Measurements from ENCODE around the gene YTHDC1. TPM values are rescaled to one million over a fixed set of nuclear protein-coding genes. Genes with fewer than 3 reads are reported as not detected.

Gene YTHDC1
- total RNA-seq, 3 donors from 2014 or later (not counting 1 experiment from before 2014, with no cell fraction given): 225 to 320 (median 270) TPM

DNA sequence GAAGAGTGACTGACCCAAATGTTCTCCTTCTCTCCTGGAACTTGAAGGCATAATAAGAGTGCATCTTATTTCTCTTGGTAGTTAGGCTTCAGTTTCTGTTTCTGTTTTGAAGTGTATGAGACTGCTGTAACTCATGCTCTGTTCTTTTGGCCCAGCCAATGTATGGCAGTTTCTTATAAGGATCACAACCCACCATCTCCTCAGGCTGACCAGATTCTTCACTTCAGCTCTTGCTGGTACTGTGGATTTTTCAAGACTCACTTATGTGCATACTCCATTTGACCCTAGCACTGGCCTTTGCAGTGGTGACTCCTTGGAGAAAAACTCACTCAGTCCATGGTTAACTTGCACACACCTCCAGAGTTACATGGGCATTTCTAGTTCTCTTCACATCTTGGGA is 9.6 kb upstream of the YTHDC1 start:
- H3K27ac Mint-ChIP-seq: peak overlapping the region in 1 of 2 donors; percentile 20
- no peaks in the 10 kb centered on the region for H3K9me3 ChIP-seq (ENCODE audit: control insufficient read depth, insufficient read depth, low read length)
- H3K4me3 ChIP-seq (ENCODE audit: low read length): no peak overlapping the region

DNA sequence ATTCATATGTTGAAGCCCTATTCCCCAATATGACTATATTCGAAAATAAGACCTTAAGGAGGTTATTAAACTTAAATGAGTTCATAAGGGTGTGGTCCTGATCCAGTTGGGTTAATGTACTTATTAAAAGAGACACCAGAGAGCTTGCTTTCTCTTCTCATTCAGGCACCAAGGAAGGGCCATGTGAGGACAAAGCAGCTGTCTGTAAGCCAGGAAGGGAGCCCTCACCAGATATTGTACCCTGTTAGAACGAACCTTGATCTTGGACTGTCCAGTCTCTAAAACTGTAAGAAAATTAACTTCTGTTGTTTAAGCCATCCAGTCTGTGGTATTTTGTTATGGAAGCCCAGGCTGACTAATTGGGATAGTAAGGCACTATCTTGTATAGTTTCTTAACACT is 9.1 kb upstream of the YTHDC1 start:
- no peak for ATAC-seq
- Mint-ChIP-seq H3K27me3 (ENCODE audit: low read depth in 2 of 2) (peaks cover 5 to 22% of the 10 kb centered on the region in 2 donors), H3K4me3 (no peak overlapping the region), H3K27ac (peak overlapping the region in 1 of 2 donors; percentile 20), H3K9me3 (no peaks in the 10 kb centered on the region), H3K4me1 (peaks cover 0 to 6% of the 10 kb centered on the region in 2 donors), H3K36me3 (no peaks in the 10 kb centered on the region)
- H3K9me3 ChIP-seq (ENCODE audit: control insufficient read depth, insufficient read depth, low read length): no peaks in the 10 kb centered on the region
- no peaks in the 10 kb centered on the region for H3K4me1 ChIP-seq (ENCODE audit: control insufficient read depth, insufficient read depth, low read length)
- DNase-seq: no peak
- no peaks in the 10 kb centered on the region for H3K36me3 ChIP-seq (ENCODE audit: control insufficient read depth, insufficient read depth, low read length)
- intact Hi-C loops (cut with micrococcal nuclease): no loop called here
- H3K27me3 ChIP-seq (ENCODE audit: control insufficient read depth, insufficient read depth, low read length): no peaks in the 10 kb centered on the region
- TF ChIP-seq, protein P1, sequence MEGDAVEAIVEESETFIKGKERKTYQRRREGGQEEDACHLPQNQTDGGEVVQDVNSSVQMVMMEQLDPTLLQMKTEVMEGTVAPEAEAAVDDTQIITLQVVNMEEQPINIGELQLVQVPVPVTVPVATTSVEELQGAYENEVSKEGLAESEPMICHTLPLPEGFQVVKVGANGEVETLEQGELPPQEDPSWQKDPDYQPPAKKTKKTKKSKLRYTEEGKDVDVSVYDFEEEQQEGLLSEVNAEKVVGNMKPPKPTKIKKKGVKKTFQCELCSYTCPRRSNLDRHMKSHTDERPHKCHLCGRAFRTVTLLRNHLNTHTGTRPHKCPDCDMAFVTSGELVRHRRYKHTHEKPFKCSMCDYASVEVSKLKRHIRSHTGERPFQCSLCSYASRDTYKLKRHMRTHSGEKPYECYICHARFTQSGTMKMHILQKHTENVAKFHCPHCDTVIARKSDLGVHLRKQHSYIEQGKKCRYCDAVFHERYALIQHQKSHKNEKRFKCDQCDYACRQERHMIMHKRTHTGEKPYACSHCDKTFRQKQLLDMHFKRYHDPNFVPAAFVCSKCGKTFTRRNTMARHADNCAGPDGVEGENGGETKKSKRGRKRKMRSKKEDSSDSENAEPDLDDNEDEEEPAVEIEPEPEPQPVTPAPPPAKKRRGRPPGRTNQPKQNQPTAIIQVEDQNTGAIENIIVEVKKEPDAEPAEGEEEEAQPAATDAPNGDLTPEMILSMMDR (IDR thresholded peaks at IDR 0.05): no peak
- no peak overlapping the region for H3K4me3 ChIP-seq (ENCODE audit: low read length)
- WGBS (ENCODE audit: insufficient coverage): 73% methylated on average over 1 of the region's 2 CpGs
- H3K27ac ChIP-seq (ENCODE audit: low read length): no peak overlapping the region

More for the DNA sequence above, 9.6 kb upstream of the YTHDC1 start:
- peak in 2 of 3 donors; percentile 57 to 66 for ATAC-seq
- TF ChIP-seq, protein P1 (IDR thresholded peaks at IDR 0.05): no peak
- no peak for DNase-seq
- peaks cover 5 to 23% of the 10 kb centered on the region in 2 donors for H3K27me3 Mint-ChIP-seq (ENCODE audit: low read depth in 2 of 2)
- H3K27ac ChIP-seq (ENCODE audit: low read length): no peak overlapping the region
- no peaks in the 10 kb centered on the region for H3K36me3 ChIP-seq (ENCODE audit: control insufficient read depth, insufficient read depth, low read length)
- intact Hi-C loops (cut with micrococcal nuclease): no loop called here
- no peaks in the 10 kb centered on the region for H3K27me3 ChIP-seq (ENCODE audit: control insufficient read depth, insufficient read depth, low read length)
- H3K36me3 Mint-ChIP-seq: no peaks in the 10 kb centered on the region
- no peak overlapping the region for H3K4me3 Mint-ChIP-seq
- H3K4me1 ChIP-seq (ENCODE audit: control insufficient read depth, insufficient read depth, low read length): no peaks in the 10 kb centered on the region
- H3K9me3 Mint-ChIP-seq: no peaks in the 10 kb centered on the region
- peaks cover 0 to 6% of the 10 kb centered on the region in 2 donors for H3K4me1 Mint-ChIP-seq

DNA sequence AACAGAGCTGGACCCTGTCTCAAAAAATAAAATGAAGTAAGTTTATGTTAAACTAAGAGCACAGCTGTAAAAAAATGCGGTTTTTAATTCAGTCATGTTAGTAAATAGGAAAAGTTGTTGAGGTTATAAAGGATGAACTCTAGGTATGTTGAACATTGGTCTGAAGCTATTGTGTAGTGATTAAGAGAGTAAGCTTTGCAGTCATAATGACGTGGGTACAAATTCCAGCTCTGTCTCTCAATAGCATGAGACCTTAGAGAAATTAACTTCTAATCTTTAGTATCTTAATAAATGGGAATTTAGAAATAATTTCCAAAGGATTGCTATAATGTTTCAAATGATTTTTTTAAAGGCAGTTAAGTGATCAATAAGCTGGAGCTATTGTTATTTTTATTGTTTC is 2.9 kb upstream of the YTHDC1 start:
- no peaks in the 10 kb centered on the region for H3K36me3 Mint-ChIP-seq
- no peak for ATAC-seq
- Histone ChIP-seq H3K36me3 (ENCODE audit: control insufficient read depth, insufficient read depth, low read length) (no peaks in the 10 kb centered on the region), H3K4me3 (ENCODE audit: low read length) (no peak overlapping the region), H3K4me1 (ENCODE audit: control insufficient read depth, insufficient read depth, low read length) (peaks cover 7% of the 10 kb centered on the region), H3K27ac (ENCODE audit: low read length) (no peak overlapping the region), H3K27me3 (ENCODE audit: control insufficient read depth, insufficient read depth, low read length) (no peaks in the 10 kb centered on the region), H3K9me3 (ENCODE audit: control insufficient read depth, insufficient read depth, low read length) (no peaks in the 10 kb centered on the region)
- peaks cover 21 to 23% of the 10 kb centered on the region in 2 donors for H3K4me1 Mint-ChIP-seq
- H3K27me3 Mint-ChIP-seq (ENCODE audit: low read depth in 2 of 2): peaks cover 5 to 29% of the 10 kb centered on the region in 2 donors
- no peak overlapping the region for H3K4me3 Mint-ChIP-seq
- TF ChIP-seq, protein P1 (IDR thresholded peaks at IDR 0.05): no peak
- H3K27ac Mint-ChIP-seq: no peak overlapping the region
- H3K9me3 Mint-ChIP-seq: no peaks in the 10 kb centered on the region
- intact Hi-C loops (cut with micrococcal nuclease): no loop called here
- WGBS (ENCODE audit: insufficient coverage): 94% methylated on average over 1 of the region's 2 CpGs
- no peak for DNase-seq

DNA sequence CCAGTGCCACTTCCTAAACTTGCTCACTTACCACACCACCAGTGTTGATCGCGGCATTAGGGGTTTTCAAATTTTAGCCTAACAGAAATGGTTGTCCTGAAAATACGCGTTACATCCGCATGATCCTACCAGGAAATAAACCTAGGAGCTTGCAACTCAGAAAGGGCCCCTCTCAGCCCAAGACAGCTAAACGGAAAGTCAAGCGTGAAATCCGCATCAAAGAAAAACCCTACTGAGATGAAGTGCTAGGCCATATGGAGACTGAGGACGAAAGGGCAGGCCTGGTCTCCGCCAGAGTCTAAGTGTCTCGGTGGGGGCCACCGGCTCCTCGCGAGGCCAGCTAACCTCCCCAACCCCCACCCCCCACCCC is 626 bp downstream of the YTHDC1 start:
- Histone ChIP-seq H3K27me3 (ENCODE audit: control insufficient read depth, insufficient read depth, low read length) (no peaks in the 10 kb centered on the region), H3K4me1 (ENCODE audit: control insufficient read depth, insufficient read depth, low read length) (peaks cover 17% of the 10 kb centered on the region), H3K4me3 (ENCODE audit: low read length) (peak overlapping the region; percentile 96), H3K27ac (ENCODE audit: low read length) (peak overlapping the region; percentile 99), H3K9me3 (ENCODE audit: control insufficient read depth, insufficient read depth, low read length) (no peaks in the 10 kb centered on the region), H3K36me3 (ENCODE audit: control insufficient read depth, insufficient read depth, low read length) (no peaks in the 10 kb centered on the region)
- H3K9me3 Mint-ChIP-seq: no peaks in the 10 kb centered on the region
- TF ChIP-seq, protein P1 (IDR thresholded peaks at IDR 0.05): no peak
- peak overlapping the region; percentile 97 for H3K4me3 Mint-ChIP-seq
- peaks cover 51 to 58% of the 10 kb centered on the region in 2 donors for H3K4me1 Mint-ChIP-seq
- H3K36me3 Mint-ChIP-seq: no peaks in the 10 kb centered on the region
- peaks cover 0 to 12% of the 10 kb centered on the region in 2 donors for H3K27me3 Mint-ChIP-seq (ENCODE audit: low read depth in 2 of 2)
- intact Hi-C loops (cut with micrococcal nuclease): loop anchor here (5.0 to 10.0 kb wide), 2 partner anchors 37 to 804 kb away; partner anchors contain the start of gene CENPC
- H3K27ac Mint-ChIP-seq: peak overlapping the region; percentile 98 to 99
- peak in 1 of 2 donors; percentile 59 for DNase-seq
- under 1% methylated on average over 14 of the region's 14 CpGs for WGBS (ENCODE audit: insufficient coverage)
- ATAC-seq: peak; percentile 9 to 21 (median 11)
